Esophagus muscularis mucosa (tissue), 3 donors: Measurements from ENCODE around the gene CACNA1E.

Experiments used
- POLR2AphosphoS5 ChIP-seq, 2 donors: sonication (generic); formaldehyde crosslinking; IDR thresholded peaks; one replicate each; pipeline ENCODE4 v1.6.1; 2017; ENCODE audit warnings: antibody characterized with exemption in 2 of 2
- TF ChIP-seq, protein P1 (sequence below), 3 experiments: fragments of 200-600 bp in 2 of 3; fragments of 450-650 bp in 1 of 3; sonication (generic) in 2 of 3; IDR thresholded peaks; one replicate each; pipeline ENCODE4 v1.5.1; 2017 to 2019; ENCODE audit warnings: antibody characterized with exemption in 3 of 3, mild to moderate bottlenecking in 2 of 3, moderate library complexity in 1 of 3

- TF ChIP-seq, protein P1, sequence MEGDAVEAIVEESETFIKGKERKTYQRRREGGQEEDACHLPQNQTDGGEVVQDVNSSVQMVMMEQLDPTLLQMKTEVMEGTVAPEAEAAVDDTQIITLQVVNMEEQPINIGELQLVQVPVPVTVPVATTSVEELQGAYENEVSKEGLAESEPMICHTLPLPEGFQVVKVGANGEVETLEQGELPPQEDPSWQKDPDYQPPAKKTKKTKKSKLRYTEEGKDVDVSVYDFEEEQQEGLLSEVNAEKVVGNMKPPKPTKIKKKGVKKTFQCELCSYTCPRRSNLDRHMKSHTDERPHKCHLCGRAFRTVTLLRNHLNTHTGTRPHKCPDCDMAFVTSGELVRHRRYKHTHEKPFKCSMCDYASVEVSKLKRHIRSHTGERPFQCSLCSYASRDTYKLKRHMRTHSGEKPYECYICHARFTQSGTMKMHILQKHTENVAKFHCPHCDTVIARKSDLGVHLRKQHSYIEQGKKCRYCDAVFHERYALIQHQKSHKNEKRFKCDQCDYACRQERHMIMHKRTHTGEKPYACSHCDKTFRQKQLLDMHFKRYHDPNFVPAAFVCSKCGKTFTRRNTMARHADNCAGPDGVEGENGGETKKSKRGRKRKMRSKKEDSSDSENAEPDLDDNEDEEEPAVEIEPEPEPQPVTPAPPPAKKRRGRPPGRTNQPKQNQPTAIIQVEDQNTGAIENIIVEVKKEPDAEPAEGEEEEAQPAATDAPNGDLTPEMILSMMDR (IDR thresholded peaks at IDR 0.05) = no peak
- TF ChIP-seq POLR2AphosphoS5 (IDR thresholded peaks at IDR 0.05) = no peak
Observed at GRCh38 chr1:181778640-181779260, 295.4 kb downstream of the CACNA1E start.
